NCI-H526 treated with DMSO at 0.1 percent for 48 hours (cell line): ENCODE results near the gene OR1L8.
"Not testable (repeated sequence)": the region's sequence is repeated elsewhere in the genome, so short reads cannot be mapped to it uniquely, and the experiment has no call there.

Source experiments
- DNase-seq: peaks from one replicate; lab custom pipeline; 2025; lab: John Stamatoyannopoulos, UW

Gene OR1L8, protein sequence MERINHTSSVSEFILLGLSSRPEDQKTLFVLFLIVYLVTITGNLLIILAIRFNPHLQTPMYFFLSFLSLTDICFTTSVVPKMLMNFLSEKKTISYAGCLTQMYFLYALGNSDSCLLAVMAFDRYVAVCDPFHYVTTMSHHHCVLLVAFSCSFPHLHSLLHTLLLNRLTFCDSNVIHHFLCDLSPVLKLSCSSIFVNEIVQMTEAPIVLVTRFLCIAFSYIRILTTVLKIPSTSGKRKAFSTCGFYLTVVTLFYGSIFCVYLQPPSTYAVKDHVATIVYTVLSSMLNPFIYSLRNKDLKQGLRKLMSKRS

DNA sequence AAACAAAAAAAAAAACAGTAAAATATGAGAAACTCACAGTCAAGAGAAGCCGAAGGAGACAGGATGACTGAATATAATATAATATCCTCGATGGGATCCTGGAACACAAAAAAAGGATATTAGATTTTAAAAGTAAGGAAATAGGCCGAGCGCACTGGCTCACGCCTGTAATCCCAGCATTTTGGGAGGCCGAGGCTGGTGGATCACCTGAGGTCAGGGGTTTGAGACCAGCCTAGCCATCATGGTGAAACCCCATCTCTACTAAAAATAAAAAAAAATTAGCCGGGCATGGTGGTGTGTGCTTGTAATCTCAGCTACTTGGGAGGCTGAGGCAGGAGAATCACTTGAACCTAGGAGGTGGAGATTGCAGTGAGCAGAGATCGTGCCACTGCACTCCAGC is at the start of gene OR1L8:
Gene OR1L8 (minus strand): TSS at position 101 of the 400 bp plus-strand sequence. CDS start 14,907 bp downstream, outside the sequence.
- DNase-seq: not testable (repeated sequence)

DNA sequence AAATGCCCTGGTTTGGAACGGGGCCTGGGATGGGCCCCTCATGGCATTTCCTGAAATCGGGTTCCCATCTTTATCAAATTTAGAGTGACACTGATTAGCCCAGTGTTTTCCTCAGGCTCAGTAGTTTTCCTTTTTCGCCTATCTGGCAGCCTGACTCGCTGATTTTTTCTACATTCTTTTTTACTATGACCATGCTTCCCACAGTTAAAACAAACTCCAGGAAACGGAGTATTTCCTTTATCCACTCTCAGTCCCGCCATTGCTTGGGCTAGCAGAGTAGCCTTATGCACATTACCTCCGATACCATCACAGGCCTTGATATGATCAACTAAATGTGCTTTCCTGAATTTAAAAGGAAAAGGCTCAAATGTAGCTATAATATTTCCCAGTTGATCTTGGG is 36.8 kb upstream of the OR1L8 start:
- no peak for DNase-seq

DNA sequence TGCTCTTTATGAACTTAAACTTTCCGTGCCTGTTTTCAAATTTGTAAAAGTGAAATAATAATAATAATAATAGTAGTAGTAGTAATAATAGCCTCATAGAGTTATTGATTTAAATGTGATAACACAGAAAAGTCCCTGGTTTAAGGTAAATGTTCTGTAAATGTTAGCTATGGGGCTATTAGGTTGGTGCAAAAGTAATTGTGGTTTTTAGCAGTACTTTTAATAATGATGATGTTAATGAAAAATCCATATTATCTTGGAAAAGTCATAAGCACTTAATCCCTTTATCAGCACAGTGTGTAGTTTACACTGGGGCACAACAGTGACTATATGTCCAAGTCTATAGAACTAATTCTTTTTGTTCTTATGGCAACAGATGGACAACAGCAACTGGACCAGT is 31.2 kb upstream of the OR1L8 start, which contains the start of gene OR1Q1:
Gene OR1Q1 (plus strand): TSS at position 377 of the 400 bp plus-strand sequence. CDS start 0 bp downstream, at position 377.
- DNase-seq: no peak

DNA sequence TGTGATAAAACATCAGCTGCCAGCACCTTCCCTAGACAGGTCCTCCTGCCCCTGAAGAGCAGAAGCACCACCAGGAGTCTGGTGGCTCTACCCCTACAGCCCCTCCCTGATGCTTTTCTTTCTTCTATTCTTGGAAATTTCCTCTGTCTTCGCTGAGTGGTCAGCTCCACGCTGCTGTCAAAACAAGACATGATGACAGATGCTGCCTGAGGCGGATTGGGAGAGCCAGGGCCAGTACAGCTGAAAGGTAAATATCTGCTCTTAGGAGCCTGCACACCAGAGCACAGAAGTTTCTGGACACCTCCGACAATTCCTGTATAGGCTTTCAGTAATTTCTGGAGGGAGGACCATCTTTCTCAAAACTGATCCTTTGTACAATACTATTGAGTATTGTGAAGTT is 26.6 kb upstream of the OR1L8 start:
- DNase-seq: no peak

DNA sequence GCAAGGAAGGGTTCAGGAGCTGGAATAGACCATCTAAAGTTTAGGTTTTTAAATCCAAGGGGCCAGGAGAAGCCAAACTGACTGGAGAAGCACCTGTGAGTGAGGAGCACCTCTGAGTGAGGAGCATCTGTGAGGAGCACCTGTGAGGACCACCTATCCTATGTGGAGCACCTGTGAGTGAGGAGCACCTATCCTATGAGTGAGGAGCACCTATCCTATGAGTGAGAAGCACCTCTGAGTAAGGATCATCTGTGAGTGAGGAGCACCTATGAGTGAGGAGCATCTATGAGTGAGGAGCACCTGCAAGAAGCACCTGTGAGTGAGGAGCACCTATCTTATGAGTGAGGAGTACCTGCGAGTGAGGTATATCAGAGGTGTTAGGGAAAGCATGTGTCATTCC is 23.4 kb upstream of the OR1L8 start:
- no peak for DNase-seq

DNA sequence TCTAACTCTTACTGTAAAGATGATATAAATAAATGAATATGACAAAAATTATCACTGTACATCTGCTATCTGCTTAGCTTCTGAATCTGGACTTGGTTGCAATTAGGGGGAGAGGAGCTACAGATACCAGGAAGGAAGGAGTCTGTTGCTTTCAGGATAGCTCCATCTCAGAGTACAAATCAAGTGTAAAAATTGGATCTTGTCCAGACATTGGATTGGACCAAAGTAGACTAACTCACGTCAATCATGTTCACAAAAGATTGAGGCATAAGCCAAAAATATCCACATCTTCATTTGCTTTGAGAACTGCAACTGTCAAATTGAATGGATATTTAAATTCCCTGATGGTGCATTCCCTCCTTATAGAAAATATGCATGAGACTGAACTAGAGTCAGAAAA is 22.5 kb upstream of the OR1L8 start:
- DNase-seq: no peak

DNA sequence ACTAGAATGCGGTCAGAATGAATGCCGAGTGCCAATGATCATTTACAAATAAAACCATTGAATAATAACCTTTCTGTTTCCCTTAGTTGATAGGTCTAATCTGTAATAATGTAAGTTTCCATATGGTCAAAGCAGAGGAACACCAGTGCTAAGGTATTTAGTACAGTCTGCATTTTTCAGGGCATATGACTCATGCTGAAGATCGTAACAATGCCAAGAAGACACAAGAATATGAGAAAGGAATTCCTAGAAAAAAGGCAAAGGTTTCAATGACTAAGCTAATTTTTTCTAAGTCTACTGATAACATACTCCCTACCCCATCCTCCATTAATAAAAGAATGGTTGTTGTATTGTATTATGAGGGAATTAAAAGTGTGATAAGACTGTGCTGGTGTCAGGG is 2.8 kb downstream of the OR1L8 start:
- no peak for DNase-seq

DNA sequence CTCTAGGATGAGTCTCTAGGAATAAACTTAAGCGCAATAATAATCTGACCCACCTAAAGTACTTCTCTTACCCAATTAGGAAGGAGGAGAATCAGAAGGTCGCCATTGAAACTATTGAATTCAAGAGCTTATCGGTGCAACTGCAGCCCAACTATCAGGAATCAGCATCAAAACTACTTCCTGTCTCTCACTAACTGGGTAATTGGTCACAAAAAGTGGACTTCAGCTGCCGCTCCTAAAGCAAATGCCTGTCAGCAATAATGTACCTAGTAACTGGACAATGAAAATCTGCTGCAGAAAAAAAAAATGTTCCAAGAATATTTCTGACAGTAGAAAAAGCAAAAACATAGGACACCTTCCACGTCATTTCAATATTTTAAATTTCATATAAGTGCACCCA is 3.3 kb downstream of the OR1L8 start:
- no peak for DNase-seq

DNA sequence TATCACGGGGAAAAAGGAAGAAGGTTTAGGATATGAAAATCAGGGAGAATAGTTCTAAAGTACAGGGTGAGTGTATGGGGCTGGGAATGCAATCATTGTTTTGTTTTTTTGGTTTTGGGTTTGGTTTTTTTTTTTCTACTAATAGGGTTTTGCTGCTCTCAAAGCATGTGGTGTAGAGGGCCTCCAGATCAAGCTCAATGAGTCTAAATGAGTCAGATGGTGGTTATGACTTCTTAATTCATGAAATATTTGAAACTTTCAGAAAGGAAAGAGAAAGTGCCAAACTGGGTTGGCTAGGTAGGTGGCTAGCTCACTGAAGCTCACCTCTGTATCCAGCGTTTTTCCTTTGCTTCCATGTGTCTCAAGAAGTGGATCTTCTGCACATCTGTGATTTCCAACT is 10.7 kb downstream of the OR1L8 start:
- DNase-seq: no peak

DNA sequence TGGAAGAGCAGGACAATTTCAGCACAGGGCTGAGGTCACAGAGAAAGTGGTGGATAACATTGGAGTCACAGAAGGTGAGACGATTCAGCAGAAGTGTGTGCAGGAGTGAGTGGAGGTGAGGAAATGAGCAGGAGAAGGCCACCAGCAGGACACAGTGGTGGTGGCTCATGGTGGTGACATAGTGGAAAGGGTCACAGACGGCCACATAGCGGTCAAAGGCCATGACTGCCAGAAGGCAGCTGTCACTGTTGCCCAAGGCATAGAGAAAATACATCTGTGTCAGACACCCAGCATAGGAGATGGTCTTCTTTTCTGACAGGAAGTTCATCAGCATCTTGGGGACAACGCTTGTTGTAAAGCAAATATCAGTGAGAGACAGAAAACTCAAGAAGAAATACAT is 15.3 kb downstream of the OR1L8 start:
- DNase-seq: no peak

DNA sequence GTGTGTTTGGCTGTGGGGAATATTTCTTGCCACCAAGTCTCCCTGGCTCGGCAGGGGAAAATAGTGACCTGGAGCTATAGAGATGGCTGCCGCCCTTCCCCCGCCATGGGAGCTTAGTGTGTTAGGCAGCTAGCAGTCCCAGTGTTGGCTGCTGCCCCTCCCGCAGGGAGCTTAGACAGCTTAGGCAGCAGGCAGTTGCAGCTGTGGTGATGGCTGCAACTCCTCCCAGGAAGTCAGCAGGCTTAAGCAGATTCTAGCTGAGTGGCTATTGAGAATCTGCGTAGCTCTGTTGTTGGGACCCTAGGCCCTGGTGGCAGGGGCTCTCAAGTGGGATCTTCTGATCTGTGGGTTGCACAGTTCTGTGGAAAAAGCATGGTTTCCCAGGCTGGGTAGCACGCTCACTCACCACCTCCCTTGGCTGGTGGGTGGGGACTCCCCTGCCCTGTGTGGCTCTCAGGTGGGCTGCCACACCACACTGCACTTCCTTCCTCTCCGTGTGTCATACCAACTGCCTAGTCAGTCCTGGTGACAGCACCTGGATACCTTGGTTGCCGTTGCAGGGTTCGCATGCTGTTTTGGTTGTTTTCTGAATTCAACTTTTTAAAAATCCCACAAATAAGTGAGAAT is 20.9 kb downstream of the OR1L8 start:
- no peak for DNase-seq

DNA sequence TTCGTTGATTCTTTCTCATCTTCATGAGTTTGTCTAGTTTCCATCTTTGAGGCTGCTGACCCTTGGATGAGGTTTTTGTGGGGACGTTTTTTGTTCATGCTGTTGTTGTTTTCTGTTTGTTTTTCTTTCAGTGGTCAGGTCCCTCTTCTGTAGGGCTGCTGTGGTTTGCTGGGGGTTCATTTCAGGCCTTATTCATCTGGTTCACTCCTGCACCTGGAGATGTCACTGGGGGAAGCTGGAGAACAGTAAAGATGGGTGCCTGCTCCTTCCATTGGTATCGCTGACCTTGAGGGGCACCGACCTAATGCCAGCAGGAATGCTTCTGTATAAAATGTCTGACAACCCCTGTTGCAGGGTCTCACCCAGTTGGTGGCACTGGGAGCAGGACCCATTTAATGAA is 21.7 kb downstream of the OR1L8 start:
- DNase-seq: no peak

DNA sequence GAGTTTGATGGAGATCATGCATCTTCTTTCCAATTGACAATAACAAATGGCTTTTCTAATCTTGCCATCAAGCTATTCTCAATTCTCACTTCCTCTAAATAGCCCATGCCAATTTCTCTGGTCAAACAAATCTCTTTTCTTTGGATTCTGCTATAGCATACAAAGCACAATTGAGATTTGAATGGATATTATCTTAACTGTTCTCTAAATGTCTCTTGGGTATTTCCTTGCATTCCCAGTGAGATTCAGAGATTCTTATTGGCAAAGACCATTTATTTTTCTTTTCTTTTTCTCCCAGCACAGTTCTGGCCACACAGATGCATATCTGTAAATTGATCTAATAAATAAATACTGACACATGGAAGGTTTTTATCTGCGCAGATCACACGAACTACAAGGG is 30.4 kb downstream of the OR1L8 start, which contains the start of gene OR1N2:
Gene OR1N2 (plus strand): TSS at position 301 of the 400 bp plus-strand sequence. CDS start 100 bp downstream, outside the sequence.
- DNase-seq: no peak

DNA sequence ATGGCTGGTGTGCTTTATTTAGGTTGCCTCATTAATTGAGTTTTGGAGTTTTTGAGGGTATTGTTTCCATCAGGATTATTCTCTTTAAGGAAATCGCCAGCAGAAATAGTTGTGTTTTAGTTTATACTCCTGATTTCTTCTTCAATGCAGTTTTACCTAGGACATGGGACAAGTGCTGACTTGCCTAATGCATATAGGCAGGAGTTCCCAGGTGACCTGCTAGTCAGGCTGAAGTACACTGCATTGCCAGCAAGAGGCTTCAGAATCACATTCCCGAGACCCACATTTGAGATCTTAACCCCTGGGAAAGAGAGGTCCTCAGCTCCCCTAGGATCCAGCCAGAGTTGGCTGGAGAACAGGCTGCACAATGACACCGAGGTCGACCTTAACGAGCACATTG is 31.8 kb downstream of the OR1L8 start:
- no peak for DNase-seq

DNA sequence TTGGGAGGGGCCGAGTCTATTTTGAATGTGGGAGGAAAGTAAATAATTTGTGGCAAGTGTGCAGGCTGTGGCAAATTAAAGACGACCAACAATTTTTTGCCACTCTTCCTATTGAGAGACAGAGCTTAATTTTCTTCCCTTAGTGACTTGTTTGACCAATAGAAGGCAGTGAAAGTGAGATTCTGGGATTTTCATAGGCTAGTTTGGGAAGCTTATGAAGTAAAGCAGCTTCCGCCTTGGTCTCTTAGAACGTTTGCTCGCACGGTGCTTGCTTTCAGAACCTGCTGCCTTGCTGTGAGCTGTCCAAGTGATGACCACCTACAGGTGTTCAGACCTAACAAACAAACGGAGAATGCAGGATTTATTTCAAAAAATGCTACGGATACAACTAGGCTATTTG is 37.0 kb downstream of the OR1L8 start:
- no peak for DNase-seq

DNA sequence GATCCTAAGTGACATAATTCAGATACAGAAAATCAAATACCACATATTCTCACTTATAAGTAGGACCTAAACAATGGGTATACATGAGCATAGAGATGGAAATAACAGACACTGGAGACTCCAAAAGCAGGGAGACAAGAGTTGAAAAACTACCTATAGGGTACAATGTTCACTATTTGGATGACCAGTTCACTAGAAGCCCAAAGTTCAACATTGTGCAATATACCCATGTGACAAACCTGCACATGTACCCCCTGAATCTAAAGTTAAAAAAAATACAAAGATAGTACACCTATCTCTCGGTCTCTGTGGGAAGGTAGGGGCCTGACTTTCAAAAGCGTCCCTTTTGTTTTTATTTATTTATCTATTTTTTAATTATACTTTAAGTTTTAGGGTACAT is 44.4 kb downstream of the OR1L8 start:
- DNase-seq: no peak

DNA sequence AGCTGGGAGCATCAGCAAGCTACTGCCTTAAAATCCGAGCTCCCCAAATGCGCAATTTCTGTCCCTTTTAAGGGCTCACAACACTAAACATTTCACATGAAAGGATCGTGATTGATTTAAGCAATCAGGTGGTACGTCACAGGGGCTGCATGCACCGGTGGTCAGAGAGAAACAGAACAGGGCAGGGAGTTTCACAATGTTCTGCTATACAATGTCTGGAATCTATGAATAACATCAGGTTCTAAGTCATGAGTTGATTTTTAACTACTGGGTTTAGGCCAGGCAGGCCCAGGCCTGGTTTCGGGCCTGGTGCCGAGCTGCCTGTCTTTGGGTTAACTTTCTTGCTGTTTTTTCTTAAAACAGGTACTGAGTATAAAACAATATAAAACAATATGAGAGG is 46.1 kb downstream of the OR1L8 start:
- not testable (repeated sequence) for DNase-seq

DNA sequence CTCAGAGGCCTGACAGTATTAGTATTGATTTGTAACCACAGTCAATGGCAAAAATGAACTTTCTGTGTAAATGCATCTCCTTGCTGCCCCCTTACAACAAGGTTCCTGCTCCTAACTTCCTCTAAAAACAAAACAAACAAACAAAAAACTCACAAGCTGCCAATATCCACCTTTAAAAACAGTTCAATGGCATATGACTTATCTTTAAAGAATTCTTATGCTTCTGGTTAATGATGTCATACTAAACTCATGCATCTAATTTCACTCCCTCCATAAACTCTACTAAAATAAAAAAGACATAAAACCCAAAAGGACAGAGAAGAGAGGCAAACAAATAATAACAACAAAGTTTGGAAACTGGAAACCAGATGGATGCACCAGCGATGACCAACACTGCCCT is 47.0 kb downstream of the OR1L8 start:
- no peak for DNase-seq

DNA sequence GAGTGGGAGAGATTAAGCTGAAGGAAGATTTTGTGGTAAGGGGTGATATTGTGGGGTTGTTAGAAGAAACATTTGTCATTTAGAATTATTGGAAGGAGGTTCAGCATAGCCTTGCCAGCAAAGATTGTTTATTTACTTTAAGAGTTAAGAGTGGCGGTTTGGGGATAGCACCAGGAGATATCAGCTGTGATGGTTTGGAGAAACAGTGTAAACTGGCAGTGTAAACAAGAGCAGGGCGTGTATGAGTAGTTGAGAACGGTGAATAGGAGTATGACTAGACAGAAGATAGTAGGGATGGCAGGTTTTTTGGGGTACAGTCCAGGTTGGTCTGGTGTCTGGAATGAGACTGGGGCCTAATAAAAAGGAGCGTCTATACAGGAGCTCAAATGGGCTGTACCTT is 52.0 kb downstream of the OR1L8 start:
- DNase-seq: not testable (repeated sequence)

DNA sequence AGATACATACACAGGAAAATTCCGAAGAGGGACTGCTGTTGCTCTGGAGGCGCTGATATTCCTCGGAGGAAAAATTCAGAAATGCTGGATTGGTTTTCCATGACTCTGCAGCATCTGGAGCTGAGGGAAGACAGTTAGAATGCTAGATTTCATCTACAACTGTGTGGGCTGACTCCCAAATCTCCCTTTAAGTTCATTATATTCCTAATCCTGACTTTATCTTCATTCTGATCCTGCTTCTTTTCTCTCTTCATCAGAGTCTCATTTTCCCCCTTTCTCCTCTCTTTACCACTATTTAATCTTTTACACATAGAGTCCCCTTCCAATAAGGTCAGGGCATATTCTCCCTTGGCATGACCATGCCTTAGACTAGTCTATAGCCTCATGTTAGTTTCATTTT is 56.0 kb downstream of the OR1L8 start, which contains the start of gene OR1N1:
Gene OR1N1 (minus strand): TSS at position 101 of the 400 bp plus-strand sequence. CDS start 0 bp downstream, at position 101.
- DNase-seq: no peak

DNA sequence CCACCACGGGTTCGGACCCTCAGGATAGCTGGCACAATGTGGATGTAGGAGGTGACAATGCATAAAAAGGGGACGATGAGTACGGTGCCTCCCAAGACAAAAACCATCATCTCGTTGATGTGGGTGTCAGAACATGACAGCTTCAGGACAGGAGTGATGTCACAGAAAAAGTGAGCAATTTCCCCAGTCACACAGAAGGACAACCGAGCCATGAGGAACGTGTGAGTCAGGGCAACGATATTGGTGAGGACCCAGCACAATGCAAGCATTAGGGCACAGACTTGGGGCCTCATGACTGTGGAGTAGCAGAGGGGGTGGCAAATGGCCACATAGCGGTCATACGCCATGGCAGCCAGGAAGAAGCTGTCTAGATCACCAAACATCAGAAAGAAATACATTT is 56.6 kb downstream of the OR1L8 start:
- no peak for DNase-seq

DNA sequence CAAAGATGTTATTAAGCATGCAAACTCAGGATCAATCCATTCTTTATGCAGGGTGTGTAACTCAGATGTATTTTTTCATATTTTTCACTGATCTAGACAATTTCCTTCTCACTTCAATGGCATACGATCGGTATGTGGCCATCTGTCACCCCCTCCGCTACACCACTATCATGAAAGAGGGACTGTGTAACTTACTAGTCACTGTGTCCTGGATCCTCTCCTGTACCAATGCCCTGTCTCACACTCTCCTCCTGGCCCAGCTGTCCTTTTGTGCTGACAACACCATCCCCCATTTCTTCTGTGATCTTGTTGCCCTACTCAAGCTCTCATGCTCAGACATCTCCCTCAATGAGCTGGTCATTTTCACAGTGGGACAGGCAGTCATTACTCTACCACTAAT is 63.8 kb downstream of the OR1L8 start:
- DNase-seq: no peak

DNA sequence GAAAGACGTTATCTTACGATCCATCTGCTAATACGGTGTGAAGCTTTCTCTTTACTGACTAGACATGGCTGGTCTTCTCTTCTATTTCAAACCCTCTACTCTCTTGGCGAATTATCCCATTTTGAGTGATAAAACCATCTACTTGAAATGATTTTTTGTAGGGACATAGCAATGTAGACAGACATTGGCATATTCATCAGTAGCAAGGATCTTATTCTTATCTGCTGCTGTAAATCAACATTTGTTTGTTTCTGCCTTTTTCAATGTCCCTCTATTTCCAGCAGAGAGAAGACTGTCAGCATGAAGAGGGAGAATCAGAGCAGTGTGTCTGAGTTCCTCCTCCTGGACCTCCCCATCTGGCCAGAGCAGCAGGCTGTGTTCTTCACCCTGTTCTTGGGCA is 64.3 kb downstream of the OR1L8 start, which contains the start of gene OR1J4:
Gene OR1J4 (plus strand): TSS at position 301 of the 400 bp plus-strand sequence. CDS start 0 bp downstream, at position 301.
- no peak for DNase-seq
